Midbrain (tissue), 1 donor: Measurements from ENCODE around the gene BRAT1.
"Not testable (repeated sequence)": the region's sequence is repeated elsewhere in the genome, so short reads cannot be mapped to it uniquely, and the experiment has no call there.

Experiments
- DNase-seq: peaks from one replicate; lab custom pipeline; 2025; lab: John Stamatoyannopoulos, UW

BRAT1 gene

DNA sequence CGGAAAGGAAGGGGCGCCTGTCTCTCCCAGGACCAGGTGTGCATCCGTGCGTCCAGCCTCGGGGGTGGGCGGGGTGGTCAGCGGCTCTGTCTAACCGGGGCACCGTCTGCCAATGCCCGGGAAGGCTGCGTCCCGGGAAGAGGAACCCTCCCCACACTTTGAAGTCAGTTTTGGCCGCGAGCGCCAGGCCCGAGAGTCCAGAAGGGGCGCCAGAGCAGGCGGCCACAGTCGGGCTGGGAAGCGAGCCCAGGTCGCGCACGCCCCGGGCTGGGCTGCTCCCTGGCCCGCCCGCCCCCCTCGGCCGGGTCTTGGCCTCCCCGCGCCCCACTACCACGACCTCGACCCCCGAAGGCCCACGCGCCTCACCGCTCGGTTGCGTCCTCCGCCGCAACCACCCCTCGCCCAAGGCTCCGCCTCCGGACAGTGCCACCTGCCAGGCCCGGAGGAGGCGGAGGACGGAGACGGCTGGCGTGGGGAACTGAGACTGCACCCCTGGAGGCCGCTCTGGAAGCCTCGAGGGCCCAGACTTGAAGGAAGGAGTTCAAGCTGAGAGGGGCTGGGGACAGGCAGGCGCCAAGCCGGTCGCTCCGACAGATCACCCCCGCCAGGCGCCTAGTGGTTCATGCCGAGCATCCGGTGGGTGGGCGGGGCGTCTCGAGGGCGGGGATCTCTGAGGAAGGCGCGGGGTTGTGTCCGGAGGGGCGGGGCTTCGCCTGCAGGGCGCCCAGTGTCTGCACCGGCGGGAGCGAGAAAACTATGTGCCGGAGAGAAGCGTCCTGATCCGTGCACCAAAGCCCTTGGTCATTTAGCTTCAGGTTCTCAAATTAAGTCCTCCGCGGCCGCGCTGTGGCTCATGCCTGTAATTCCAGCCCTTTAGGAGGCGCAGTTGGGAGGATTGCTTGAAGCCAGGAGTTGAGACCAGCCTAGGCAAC lies at the start of gene BRAT1:
BRAT1 (minus strand) TSS at position 404 of the 932 bp plus-strand sequence. CDS start 1,093 bp downstream, outside the sequence.
- peak; percentile 95 for DNase-seq

DNA sequence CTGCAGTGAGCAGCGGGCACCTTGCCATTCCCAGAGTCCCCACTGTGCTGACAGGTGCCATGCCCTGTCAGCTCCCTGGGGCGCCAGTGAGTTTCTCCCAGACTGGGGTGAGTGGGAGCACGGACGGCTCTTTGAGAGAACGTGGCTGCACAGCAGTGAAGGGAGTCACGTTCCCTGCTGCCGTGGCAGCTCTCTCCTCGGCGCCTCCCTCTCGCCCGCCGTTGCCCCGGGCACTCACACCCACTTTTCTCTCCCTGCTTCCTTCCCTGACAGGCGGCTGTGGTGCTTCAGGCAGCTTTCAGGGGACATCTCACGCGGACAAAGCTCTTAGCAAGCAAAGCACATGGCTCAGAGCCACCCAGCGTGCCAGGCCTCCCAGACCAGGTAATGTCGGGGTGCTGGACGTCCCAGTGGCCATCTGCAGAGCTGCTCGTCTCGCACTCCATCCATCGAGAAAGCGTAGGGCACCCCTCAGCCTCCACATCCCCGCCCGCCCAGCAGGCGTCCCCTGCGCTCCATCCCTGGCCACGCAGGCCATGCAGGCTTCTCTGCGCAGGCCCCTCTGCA lies 49.4 kb upstream of the BRAT1 start:
- DNase-seq, result no peak

DNA sequence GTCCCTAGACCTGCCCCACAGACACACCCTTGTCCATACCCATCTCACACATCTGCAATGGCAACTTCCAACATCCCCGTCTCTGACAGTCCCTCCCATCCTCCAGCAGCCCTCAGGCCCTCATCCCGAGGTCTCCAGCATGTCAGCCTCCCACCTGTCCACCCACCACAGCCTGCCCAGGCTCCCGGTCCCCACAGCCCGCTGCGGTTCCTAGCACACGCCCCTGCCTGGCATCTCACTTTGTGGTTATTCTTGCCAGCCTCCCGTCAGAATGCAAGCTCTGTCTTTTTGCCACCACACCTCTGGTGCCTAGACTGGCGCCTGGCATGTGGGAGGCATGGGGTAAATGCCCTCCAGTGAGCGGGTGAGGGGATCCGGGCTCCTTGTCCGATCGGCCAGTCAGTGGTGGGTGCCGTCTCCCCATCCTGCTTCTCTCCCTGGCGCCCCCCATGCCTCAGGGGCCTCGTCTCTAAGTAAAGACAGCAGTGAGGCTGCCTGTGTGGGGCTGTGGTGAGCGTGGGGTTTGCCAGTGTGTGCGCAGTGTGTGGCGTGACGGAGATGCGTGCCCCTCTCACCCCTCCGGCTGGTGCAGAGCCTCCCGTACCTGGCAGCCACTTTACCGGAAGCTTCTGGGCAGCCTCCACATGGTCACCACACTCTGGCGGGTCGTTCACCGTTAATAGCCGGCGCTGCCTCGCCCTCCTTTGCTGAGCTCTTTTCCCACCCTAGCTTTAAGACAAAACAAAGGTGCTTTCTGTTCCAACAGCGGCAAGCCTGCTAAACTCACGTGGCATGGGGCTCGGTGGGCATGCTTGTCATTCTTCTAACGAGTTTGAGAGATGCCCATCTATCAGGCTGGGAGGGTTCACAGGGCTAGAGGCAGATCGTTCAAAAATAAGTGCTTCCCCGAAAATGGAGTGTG lies 48.0 kb upstream of the BRAT1 start:
- DNase-seq, result no peak

- no peak for DNase-seq
These were observed 47.2 kb upstream of the BRAT1 start for GRCh38 chr7:2602406-2603043.

- DNase-seq, result no peak
These were observed 46.6 kb upstream of the BRAT1 start for GRCh38 chr7:2601907-2602306.

GRCh38 chr7:2601065-2601464 lies 45.7 kb upstream of the BRAT1 start:
- DNase-seq, result no peak

- DNase-seq, result no peak
These were observed 43.0 kb upstream of the BRAT1 start for GRCh38 chr7:2598154-2598823.

DNA sequence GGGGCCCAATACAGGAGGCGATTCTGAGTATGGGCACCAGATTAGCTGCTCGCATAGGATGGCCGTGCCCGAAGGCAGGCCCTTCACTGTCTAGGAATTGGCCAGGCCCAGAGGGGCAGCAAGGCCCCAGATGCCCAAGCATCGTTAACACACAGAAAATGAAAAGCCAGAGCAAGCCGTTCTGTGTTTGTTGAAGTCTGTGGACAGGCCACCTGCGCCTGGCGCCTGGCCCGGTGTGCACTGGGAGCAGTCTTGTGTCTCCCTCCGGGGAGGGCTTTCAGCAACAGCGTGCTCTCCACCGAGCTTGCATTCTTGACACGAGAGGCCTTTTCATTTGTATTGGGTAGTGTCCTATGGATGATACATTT lies 41.9 kb upstream of the BRAT1 start:
- DNase-seq, result no peak

DNA sequence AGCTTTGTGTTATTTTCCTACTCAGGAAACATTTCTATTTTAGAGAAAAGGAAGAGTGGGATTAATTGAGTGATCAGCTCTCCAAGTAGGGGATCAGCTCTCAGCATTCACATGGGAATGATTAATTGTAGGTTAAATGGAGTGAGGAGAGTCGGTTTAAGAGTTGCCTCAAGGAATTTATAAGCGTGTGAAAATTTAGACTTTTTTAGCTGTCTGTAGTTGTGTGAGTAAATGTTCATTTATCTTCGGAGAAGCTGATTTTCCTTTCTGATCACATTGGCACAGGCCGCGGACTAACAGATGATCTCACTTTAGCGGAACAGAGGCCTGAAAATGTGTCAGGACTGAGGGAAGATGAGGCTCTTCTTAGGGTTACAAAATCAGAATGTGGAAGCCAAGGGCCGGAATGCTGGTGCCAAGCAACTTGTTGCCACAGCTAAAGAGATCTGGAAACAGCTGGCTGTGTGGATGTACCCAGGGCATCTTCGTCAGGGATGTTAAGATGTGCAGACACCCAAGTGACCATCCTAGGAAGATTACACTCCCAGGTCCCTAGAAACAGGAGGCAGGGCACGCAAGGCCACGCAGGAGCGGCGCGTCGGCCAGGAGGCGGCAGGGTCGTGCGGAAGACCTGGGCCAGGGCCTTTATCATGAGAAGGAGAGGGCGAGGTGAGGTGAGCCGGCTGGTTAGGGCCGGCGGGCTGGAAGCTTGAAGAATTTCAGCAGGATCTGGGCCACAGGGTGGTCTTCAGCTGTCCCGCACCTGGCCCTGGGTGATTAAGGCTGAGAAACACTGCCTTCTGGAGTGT lies 41.3 kb upstream of the BRAT1 start:
- DNase-seq, result no peak

DNA sequence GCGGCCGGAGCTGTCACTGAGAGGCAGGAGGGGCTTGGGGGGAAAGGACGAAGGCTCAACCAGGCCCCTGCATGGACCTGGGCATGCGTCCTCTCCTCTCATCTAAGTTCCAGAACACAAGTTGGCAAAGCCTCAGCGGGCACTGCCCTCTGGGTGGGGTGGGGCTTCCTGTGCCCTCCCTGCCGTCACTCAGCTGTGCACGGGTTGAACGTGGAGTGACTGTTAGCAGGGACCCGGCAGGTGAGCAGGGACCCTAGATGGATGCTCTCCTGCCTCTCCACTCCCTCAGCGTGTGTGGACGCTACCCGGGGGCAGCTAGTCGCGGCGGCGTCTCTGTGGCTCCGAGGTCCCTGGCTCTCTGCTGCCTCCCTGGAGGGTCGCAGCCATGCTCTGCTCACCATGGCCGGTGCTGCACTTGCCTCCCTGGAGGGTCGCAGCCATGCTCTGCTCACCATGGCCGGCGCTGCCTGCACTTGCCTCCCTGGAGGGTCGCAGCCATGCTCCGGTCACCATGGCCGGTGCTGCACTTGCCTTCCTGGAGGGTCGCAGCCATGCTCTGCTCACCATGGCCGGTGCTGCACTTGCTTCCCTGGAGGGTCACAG lies 40.0 kb upstream of the BRAT1 start:
- DNase-seq, result no peak

GRCh38 chr7:2594599-2594998 lies 39.3 kb upstream of the BRAT1 start:
- no peak for DNase-seq

DNA sequence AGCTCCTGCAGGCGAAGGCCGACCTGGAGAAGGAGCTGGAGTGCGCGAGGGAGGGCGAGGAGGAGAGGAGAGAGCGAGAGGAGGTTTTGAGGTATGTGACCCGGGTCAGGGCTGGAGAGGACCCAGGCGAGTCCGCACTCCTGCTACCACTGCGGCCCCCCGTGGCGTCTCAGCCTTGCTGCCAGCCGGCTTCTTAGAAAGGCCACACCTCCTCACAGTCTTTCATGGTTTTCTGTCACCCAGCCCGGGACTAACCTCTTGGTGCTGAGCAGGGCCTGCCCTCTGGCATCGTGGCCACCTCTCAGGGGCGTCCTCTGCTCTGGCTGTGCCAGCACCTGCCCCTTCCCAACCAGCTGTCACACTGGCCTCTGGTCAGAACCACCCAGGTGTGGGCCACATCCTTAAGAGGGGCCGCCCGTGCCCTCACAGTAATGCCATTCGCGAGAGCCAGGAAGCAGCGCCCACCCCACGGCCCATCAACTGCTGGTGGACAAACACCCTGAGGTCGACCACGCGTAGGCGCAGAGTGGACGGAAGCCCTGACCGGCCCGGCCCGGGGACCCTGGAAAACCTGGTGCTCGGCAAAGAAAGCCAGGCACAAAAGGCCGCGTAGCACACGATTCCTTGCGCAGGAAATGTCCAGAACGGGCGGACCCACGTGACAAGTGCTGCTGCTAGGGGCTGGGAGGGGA lies 37.9 kb upstream of the BRAT1 start:
- DNase-seq, result no peak

DNA sequence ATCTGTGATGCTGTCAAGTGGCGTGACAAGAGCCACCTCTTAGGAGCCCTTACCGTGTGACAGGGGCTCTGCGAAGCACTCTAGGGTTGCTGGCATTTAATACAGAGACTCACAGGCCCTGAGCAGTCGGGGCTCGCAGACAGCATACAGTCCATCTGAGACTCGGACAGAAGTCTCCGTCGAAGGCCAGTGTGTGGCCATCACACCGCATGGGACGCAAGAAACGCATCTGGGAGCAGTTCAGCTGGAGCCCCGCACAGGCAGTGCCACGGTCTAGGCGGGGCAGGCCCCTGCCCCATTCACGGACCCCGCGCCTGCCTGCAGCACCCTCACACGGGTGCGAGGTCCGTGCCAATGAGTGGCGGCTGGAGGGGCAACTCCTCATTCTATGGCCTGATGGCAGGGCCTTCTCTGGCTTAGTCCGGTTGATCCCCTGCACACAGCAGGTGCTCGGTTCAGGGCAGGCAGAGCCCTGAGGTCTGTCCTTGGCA lies 37.1 kb upstream of the BRAT1 start:
- no peak for DNase-seq

DNA sequence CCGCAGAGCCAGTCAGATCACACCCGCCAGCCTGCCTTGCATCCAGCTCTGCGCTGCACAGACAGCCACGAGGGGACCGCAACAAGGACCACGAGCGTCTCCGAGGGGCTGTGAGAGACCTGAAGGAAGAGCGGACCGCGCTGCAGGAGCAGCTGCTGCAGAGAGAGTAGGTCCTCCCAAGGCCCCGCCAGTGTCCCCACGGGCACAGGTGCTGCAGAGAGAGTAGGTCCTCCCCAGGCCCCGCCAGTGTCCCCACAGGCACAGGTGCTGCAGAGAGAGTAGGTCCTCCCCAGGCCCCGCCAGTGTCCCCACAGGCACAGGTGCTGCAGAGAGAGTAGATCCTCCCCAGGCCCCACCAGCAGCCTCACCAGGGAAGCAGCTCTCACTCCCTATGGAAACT lies 34.6 kb upstream of the BRAT1 start:
- DNase-seq, result not testable (repeated sequence)

DNA sequence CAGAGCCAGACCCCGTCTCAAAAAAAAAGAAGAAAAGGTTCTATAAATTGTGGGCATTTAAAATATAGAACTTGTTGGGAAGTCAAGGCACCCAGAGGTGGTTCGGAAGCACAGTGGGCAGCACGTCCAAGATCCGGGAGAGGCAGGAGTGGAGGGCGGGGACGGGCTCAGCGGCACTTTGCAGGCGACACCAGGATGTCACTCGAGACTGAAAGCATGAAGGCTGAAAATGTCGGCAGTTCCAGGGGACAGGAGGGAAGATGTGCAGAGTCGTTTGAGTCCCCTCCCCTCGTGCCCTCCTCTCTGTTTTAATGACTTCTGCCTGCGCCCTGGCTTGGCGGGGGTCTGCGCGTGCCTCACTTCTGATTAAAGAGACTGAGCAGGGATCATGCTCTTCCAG lies 34.0 kb upstream of the BRAT1 start:
- DNase-seq, result no peak

DNA sequence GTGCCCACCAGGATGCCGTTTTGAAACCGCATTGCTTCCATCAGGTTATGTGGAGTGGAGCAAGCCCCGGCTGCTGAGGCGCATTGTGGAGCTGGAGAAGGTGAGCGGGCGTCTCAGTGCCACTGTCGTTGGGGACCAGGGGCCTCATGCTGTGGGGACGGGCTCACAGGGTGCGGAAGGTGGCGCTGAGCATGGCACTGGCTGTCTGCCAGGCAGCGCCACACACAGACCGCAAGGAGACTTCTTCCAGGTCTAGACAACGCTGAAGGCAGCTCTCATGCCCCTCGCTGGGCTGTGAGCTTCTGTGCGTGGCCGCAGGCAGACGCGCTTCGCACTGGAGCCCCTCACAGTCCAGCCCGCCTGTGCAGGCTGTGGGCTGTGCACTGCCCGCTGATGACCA lies 32.5 kb upstream of the BRAT1 start:
- DNase-seq, result no peak

DNA sequence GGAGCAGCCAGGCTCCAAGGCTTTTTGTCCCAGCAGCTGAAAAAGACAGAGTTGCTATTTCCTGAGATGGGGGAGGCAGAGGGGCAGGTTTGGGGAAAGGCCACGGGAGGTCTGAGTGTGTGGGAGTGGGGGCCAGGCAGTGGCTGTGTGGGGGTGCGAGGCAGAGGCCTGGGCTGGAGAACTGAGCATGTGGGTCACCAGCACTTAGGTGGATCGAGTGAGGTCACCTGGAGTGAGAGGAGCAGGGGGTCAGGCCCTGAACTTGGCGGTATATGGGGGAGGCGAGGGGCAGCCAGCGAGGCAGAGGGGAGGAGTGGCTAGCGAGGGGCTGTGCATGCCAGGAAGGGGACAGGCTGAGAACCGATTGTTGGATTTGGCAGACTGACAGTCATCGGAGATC lies 31.8 kb upstream of the BRAT1 start:
- no peak for DNase-seq

- DNase-seq, result no peak
These were observed 31.1 kb upstream of the BRAT1 start for GRCh38 chr7:2586326-2587020.

GRCh38 chr7:2585446-2585845 lies 30.1 kb upstream of the BRAT1 start:
- DNase-seq, result no peak
